Measurements from ENCODE around the gene TSR1.

Gene TSR1

GRCh38 chr17:2336215-2336851, at the start of gene TSR1:
TSR1 (minus strand) TSS chr17:2336457; CDS start chr17:2336427, 30 bp downstream.
- no peak for DNase-seq

- DNase-seq: no peak
Measured at GRCh38 chr17:2385240-2386210, 49.3 kb upstream of the TSR1 start.

- no peak for DNase-seq
Measured at GRCh38 chr17:2384439-2385127, 48.3 kb upstream of the TSR1 start.

GRCh38 chr17:2383628-2384167, 47.4 kb upstream of the TSR1 start:
- no peak for DNase-seq

- DNase-seq: no peak
Measured at GRCh38 chr17:2380950-2381649, 44.8 kb upstream of the TSR1 start.

GRCh38 chr17:2380226-2380922, 44.1 kb upstream of the TSR1 start:
- DNase-seq: no peak

GRCh38 chr17:2379489-2380225, 43.4 kb upstream of the TSR1 start:
- no peak for DNase-seq

- DNase-seq: no peak
Measured at GRCh38 chr17:2378905-2379304, 42.6 kb upstream of the TSR1 start.

- DNase-seq: no peak
Measured at GRCh38 chr17:2377659-2378058, 41.4 kb upstream of the TSR1 start.

- no peak for DNase-seq
Measured at GRCh38 chr17:2376107-2376506, 39.9 kb upstream of the TSR1 start.

GRCh38 chr17:2375406-2375805, 39.1 kb upstream of the TSR1 start:
- DNase-seq: no peak

GRCh38 chr17:2374549-2375285, 38.5 kb upstream of the TSR1 start:
- no peak for DNase-seq

GRCh38 chr17:2373179-2373578, 36.9 kb upstream of the TSR1 start:
- DNase-seq: no peak

- no peak for DNase-seq
Measured at GRCh38 chr17:2372681-2373080, 36.4 kb upstream of the TSR1 start.

- no peak for DNase-seq
Measured at GRCh38 chr17:2372180-2372579, 35.9 kb upstream of the TSR1 start.

- DNase-seq: no peak
Measured at GRCh38 chr17:2371183-2372130, 35.2 kb upstream of the TSR1 start.

GRCh38 chr17:2370211-2370589, 33.9 kb upstream of the TSR1 start:
- DNase-seq: no peak

- no peak for DNase-seq
Measured at GRCh38 chr17:2369551-2370210, 33.4 kb upstream of the TSR1 start.

GRCh38 chr17:2369039-2369438, 32.8 kb upstream of the TSR1 start:
- no peak for DNase-seq

Data from SIG-M5 (cell line).